NCI-H1417 (cell line): Measurements from ENCODE around the gene SRCIN1.
A peak's percentile ranks its signal among the peaks of the same experiment; 100 is the strongest.

Experiments
- DNase-seq, 3 experiments: peaks; one replicate each; lab custom pipeline; 2025; lab: John Stamatoyannopoulos, UW

Gene SRCIN1

DNA sequence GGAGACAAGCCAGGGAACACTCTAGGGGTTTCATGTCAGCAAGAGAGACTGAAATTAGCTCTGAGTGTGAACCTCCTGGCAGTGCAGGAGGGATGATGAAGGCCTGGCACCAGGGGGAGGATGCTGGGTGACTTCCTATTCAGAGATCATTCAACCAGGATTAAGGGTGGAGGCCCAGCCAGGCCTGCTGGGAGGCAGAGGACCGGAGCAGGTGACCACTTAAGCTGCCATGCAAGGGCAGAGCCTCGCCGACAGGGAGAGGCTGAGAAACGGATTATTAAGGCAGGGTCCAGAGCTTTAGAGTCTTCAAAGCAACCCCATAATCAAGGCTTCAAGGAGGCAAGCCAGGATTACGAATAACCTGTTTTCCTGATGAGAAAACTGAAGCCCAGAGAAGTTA lies 10.6 kb upstream of the SRCIN1 start:
- DNase-seq: peak in 1 of 3 experiments; percentile 13

DNA sequence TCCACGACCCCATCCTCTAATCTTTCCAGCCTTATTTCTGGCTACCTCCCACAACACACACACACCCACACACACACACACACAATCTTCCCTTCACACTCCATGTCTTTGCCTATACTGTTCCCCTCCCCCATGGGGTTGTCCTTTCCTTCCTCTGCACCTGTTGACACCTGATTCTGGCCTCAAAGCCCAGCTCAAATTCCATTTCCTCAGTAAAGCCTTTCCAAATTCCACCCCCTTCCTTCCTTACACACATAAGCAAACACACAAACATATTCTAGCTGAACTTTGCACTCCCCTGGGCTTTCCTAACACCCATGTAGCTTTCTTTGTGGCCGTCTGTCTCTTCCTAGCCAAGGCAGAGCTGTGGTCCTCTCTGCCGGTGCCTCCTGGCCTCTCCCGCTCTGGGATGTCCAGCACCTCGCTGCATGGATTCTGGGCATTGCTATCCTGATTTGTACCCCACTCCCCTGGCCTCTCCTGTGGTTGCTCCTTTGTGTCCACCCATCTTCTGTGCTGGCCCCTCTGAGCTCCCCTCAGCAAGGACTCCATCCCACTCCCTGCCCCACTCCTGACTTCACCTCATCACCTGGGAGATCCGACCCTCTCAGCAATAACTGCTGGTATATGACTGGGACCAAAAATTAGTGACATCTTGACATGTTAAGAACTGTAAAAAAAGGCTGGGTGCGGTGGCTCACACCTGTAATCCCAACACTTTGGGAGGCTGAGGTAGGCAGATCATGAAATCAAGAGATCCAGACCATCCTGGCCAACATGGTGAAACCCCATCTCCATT lies 8.4 kb upstream of the SRCIN1 start:
- DNase-seq: no peak

DNA sequence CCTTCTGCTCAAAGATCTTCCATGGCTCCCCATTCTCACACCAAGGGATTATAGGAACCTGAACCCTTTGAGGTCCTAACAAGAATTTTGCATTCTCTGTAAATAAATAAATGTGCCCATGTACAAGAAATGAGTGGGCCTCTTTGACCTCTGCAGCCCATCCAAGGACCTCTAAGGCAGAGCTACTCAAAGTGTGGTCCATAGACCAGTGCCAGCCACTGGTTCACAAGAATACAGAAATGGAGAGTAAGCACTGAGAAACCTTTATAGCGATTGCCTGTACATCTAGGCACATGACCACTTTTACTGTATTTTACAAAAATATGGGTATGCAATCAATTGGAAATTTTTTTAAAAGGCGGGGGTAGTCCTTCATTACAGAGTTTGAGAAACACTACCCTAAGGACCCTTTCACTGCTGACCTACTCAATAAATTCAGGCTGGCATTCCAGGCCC lies 7.8 kb upstream of the SRCIN1 start:
- DNase-seq: no peak

DNA sequence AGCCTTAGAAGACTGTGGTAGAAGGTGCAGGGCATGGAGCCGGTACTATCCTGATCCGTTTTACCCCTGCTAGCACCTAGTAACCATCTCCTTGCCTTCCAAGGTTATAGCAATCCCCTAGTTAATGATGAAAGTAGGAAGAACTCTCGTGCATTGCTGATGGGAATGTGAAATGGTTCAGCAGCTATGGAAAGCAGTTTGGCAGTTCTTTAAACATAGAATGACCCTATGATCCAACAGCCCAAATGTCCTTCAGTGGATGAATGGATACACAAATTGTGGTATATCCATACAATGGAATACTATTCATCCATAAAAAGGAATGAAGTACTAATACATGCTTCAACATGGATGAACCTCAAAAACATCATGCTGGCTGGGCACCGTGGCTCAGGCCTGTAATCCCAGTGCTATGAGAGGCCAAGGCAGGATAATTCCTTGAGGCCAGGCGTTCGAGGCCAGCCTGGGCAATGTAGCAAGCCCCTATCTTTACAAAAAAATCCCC lies 6.2 kb upstream of the SRCIN1 start:
- DNase-seq: no peak

DNA sequence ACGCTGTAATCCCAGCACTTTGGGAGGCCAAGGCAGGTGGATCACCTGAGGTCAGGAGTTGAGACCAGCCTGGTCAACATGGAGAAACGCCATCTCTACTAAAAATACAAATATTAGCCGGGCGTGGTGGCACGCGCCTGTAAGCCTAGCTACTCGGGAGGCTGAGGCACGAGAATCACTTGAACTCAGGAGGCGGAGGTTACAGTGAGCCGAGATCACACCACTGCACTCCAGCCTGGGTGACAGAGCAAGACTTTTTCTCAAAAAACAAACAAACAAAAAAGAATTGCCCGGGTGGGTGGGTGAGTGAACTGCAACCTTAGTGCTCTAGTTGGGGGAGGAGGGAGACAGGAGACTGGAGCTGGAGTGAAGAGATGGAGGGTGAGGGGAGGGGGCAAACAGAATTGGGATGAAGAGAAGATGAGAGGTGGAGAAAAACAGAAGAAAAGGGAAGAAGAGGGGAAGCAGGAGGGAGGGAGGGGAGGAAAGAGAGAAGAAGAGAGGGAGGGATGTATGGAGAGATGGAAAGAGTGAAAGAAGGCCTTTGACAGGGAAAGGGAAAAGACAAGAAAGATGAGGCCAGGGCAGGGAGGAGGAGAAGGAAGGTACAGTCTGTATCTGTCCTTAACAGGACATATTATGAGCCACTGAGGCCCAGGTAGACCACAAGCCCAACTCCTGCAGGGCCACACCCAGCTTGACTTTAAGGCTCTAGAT lies 5.5 kb upstream of the SRCIN1 start:
- no peak for DNase-seq

DNA sequence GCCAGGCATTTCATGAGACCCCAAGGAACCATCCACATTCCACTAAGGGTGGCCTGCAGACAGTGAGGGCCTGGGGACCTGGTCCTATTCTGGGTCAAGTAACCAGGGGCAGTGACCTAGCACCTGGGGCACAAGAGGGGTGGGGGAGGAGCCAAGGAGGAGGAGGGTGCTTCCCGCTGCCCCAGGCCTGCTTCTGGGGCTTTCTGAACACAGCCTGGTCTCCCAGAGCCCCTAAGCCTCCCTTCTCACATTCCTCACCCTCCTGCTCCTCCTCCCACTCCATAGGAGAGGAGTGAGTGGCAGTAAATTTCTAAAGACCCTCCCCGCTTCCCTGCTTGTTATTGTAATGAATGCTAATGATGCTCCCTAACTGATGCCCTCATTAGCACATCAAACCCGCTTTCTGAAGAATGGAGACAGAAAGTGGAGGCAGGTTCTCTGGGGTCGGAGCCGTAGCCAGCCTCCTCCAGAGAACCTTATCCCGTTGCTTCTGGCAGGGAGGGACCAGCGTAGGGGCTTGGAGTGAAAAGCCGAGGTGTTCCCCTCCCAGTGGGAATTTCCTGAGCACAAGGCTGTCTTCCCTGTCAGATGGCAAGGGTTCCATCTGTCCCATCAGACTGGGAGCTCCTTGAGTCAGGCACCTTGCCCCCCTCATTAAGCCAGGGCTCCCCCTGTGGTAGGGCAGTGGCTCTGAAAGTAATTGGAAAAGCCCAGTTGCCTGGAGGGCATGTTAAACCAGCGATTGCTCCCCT lies 3.7 kb upstream of the SRCIN1 start:
- no peak for DNase-seq

DNA sequence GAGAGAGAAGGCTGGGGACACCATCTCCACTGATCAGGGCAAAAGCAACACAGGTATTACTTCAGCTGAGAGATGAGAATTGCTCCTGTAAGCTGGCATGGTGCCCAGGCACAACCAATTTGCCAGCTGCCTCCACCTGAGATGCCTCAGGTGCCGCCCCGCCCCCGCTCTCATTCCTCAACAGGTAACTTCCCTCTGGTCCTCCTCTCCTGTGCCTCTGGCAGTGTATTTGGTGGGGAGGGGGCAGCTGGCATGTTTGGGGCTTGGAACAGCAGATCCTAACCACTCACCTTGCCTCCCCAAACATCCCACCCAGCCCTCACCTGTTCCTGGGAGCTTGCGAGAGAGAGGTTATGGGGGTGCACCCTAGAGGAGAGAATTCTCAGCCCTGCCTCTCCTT lies 2.9 kb upstream of the SRCIN1 start:
- peak; percentile 17 to 81 (median 58) for DNase-seq

DNA sequence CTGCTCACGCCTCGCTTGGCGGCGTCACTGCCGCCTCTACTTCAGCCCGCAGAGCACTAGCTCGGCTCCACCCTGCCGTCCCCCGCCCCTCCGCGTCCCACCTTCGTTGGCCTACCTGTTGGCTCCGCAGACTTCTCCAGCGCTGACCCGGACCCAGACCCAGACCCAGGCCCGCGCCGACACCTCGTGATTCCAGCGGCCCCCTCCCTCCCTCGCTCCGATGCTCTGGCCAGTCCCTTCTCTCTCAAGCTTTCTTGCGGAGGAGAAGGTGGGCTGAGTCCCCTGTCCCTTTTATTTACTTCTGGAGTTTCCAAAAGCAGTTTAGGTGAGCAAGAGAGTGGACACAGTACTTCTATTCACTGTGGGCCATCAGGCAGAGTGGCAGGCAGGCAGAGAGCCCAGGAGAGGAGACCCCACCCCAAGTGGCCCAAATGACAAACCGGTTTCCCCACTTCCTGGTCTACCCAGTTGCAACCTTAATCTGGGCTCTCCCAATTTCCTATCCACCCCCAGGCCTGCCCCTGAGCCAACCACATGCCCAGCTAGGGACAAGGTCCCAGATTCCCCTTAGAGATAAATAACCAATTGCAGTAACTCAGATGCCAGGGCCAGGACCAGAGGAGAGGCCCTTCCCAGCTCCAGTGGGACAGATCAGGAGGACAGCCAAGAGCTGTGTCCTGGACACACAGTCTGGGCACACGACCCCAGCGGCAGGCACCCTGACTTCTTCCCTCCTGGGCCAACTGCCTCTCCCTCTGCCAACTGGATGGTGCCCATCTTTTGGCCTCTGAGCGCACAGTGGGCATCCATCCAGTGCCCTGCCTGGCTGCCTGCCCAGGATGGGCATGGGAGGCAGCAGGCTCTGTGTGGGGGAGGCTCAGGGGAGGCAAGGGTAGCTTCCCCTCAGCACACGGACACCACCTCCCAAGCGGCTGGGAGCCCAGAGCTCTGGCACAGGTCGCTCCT lies 1.2 kb upstream of the SRCIN1 start:
- DNase-seq: no peak

DNA sequence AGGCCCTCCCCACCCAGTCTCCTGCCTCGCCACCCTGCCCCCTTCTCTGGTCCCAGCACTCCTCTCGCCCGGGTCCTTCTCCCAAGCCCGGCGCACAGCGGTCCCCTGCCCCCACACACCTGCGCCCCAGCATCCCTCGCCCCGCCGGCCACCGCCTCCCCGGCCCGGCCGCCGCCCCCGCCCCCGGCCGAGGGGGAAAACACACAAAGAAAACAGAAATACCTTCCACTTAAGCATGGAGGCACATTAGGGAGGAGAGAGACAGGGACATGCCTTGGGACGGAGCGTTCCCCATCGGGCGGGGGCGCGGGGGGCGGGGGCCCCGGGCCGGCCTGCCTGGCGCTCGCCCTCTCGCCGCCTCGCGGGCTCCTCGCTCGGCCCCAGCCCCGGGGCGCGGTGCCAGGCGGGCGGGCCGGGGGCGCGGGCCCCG lies 326 bp downstream of the SRCIN1 start:
- DNase-seq: peak in 2 of 3 experiments; percentile 79 to 82

DNA sequence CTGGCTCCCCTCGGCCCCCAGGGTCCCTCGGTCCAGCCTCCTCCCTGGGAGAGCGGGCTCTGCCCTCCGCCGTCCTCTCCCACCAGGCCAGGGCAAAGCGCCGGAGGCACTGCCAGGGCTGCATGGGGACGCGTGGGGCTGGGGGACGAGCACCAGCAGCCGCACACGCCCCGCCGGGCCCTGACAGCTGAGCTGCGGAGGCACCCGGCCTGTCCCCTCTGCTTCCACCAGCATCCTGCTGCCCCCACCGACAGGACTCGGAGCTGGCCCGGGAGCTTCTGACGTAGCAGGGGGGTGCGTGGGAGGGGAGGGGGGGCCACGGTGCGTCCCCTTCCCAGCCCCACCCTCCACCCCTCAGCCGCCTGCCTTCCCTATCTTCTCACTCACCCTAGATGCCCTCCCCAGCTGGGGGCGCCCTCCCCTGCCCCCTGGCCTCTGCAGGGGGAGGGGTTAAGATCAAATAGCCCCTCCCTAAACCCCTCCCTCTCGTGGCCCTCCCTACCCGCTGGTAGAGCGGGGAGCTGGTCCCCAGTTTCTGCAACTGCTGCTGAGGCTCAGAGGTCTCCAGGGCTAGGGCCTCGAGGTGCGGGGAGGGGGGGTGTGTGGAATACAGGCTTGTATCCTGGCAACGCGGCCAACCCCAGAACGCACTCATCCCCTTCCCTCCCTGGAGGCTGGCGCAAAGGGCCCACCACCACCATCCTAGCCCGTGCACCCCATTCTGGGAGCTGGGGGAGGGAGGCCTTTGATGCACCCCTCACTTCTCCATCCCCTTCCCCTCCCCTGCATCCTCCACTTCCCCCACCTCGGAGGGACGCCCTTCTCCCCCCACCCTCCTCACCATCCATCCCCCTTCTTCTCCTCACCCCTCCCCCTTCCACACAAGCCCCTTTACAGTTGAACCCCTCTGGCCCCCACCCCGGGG lies 1.0 kb downstream of the SRCIN1 start:
- DNase-seq: peak in 2 of 3 experiments; percentile 68 to 73

DNA sequence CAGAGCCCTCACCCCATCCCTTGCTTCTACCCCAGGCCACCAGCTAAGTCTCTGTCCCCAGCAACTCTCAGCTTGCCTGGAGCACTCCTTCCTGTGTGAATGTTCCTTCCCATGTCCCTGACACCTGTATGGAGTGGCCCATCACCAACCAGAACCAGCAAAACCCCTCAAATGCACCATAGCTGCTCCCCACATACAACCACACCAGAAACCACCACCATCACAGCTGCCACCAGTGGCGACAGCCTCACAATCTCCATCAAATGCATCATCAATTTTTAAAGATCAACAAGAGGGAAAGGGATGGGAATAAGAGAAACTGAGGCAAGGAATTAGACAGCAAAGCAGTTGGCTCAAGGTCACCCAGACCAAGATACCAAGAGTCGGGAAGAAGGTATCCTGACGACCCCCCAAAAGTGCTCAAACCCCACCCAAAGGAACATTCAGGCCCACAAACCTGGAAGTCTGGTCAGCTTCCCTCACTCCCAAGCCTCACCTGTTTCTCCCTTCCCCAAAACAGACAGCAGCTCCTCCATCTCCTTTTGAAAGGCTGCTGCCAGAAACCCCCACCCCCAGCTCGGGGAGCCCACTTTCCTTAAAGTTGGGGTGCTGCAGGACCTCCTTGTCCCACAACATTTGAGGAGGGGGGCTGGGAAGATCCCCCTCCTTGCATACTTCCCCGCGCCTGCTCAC lies 1.8 kb downstream of the SRCIN1 start:
- no peak for DNase-seq

DNA sequence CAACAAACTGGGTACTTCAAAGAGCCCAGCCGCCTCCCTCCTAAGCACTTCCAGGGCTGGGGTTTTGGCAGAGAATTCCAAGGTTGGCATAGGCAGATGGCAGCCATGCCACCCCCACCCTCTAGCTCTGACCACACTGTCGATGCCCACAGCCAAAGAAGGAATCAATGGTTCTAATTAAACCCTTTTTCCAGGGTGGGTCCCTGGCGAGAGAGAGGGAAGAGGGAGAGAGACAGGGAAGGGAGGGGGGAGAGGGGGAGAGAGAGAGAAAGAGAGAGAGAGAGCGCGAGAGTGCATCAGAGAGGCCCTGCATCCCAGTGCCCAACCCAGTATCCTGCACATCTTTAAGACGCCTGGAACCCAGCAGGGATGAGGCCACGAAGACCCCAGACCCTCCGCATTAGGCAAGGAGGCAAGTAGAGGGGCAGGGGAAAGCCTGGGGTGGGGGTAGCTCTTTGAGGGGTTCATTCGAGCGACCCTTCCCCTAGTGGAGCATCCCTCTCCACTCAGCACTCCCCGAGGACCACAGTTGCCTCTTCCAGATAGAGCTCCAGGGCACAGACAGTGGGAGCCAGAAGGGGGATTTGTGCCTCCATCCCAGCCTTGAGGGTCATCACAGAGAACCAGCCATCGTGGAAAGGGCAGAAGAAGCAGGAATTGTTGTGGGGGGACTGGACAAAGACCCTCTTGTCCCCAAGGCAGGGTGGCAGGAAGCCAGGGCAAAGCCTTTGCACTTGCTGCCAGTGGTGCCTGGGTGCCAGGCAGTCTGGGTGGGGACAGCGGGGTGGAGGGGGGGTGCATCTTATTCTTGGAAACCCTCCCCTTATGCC lies 2.6 kb downstream of the SRCIN1 start:
- peak in 1 of 3 experiments; percentile 9 for DNase-seq

DNA sequence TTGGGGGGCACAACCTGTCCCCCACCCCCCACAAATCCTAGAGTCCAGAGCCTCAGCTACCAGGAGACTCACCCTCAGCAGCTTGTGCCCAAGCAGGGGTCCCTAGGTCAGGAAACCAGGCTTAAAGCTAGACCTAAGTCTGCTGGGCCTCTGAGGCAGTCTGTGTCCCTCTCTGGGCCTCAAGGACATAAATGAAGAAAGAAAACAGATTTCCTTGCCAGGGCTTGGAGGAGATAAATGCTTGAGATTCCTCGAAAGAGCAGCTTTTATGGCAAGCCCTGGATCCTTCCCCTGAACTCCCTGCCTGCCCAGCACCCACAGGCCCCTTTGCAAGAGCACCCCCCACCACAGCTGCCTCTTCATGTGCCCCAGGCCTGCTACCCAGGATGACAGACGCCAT lies 3.3 kb downstream of the SRCIN1 start:
- DNase-seq: no peak

DNA sequence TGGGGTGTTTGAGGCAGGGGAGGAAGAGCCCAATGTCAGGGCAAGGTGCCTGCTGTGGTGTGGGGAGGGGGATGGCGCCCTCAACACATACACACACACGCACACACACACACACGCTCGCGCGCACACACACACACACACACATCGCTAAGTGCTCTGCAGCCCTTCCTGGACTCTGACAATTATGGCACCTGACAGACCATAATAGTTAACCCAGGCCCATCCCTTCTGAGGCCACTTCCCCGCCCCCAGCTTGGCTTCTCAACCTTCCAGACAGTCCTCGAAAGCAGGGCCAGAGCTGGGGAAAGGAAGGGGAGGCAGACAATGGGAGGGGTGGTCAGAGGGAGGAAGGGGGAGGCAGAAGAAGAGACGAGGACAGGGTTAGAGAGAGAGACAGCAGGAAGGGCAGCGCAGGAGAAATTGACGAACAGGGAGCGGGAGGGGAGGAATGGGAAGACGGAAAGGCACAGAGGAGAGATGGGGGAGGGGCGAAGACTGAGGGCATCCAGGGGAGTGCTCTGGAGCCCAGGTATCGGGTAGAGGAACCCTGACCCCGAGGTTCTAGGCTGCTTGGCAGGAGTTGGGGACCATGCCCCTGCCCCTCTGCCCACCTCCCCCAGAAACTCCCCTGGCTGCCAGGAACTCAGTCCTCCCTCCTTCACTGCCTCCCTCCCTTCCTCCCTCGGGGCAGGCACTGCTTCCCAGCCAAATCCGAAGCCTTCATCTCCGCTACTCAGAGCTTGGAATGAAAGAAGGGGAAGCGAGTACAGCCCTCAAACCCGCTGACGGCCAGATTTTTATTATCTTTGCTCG lies 4.0 kb downstream of the SRCIN1 start:
- DNase-seq: peak; percentile 83 to 92 (median 84)

DNA sequence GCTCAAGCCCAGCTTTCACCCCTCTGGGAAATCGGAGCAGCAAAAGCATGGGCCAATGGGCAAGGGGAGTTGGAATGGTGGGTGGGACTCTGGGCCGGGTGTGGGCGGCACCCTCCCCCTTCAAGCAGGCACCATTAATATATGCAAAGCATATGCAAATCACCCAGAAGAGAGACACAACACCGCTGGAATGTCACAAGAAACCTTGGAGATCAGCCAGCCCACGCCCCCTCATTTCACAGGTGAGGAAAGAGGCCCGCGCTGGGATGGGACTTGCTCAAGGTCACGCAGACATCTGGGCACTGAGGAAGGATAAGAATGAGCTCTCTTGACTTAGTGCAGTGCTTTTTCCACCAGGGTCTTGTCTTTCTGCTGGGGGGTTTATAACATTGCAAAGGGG lies 4.8 kb downstream of the SRCIN1 start:
- no peak for DNase-seq

DNA sequence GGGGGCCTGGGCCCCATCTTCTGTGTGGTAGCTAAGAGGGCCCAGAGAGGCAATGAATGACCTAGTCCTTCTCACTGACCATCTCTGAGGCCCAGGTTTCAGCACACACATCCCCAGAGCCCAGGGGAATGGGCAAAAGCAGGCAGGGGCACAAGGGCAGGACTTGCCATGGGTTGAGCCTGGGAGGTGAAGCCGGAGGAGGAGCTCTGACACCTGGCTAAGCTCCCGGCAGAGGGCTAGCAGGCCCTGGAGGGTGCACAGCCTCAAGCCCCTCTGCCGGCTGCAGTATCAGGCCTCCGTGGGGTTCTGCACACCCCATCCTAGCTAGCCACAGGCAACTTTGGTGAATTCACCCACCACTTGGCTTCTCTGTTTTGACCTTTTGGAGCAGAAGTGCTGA lies 5.3 kb downstream of the SRCIN1 start:
- DNase-seq: no peak

DNA sequence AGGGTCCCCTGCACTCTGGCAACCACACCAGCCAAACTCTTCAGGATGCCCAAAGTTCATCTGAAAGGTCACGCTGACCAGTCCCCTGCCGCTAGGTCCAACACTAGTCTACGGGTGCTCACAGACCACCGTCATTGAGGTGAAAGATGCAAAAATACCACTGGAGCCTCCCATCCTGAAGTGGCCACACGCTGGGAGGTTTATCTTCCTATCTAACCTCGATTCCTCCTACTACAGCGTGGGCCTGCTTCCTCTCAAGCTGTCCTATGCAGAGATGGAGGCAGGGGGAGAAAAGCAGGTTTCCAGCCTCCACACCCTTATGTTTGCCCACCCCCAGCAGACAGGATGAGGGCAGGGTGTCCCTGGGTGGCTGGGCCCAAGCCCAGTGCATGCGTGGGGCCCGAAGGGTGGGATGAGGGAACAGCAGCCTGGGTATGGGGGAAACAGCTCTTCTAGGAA lies 6.3 kb downstream of the SRCIN1 start:
- DNase-seq: no peak

DNA sequence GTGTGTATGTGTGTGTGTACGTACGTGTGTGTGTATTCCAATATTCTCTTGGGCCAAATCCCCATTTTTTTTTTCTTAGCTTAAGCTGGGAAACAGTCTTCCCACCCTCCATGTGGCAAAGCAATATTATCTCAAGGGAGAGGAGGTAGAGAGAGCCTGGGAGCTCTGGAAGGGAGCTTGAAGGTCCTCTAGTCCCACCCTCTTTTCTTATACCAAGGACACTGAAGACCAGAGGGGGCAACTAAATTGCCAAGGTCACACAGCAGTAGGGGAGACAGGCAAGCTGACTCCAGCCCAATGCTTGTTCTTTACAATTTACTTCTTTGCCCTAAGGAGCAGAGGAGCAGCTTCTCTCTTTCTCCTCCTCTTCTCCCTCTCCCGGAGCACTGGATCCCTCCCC lies 6.8 kb downstream of the SRCIN1 start:
- DNase-seq: no peak
